GM12873 (cell line): ENCODE data around the gene SAE1.

Source experiments
- TF ChIP-seq, protein P1 (sequence below): IDR thresholded peaks from 2 replicates; pipeline ENCODE4 v1.5.1; 2012; ENCODE audit warnings: low read depth, mild to moderate bottlenecking, moderate library complexity, low read length, control low read depth; ENCODE audit not compliant: insufficient read depth; ENCODE audit errors: missing control alignments

The SAE1 gene

DNA sequence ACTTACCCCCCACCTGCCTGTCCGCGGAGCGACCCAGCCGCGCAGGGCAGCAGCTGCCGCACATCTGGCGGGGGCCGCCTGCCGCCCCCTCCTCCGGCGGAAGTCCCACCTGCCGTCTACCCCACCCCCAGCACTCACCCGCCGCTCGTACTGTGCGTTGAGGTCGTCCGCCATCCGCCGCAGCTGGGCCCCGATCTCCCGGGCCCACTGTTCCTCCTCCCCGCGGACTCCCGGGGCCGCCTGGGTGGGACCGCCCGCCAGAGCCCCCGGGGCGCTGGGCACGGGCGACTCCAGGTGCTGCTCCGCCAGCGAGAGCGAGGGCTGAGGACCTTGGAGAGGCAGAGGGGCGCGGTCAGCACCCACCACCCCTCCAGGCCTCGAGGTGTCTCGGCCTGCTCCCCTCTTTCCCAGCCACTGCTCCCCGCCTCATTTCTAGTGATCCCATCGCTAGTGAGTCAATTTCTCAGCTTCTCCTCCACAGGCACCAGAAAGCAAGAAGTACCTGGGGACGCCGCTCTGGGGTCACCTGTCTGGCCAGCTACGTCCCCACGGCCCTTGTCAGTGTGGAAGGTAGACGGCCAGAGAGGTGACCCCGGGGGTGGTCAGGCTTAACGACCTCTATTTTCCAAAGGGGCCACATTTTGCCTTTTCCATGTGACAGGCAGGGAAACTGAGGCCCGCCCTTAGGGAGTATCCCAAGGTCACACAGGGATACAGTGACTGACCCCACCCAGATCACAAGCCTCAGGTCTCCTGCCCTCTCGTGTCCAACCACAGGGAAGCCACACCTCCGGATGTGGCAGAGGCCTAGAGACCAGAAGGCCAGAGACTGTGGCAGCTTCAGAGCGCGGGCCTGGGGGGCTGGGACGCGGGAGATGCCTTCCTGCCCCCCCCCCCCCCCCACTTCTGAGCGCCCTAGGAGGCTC lies 96.1 kb downstream of the SAE1 start:
- TF ChIP-seq, protein P1, sequence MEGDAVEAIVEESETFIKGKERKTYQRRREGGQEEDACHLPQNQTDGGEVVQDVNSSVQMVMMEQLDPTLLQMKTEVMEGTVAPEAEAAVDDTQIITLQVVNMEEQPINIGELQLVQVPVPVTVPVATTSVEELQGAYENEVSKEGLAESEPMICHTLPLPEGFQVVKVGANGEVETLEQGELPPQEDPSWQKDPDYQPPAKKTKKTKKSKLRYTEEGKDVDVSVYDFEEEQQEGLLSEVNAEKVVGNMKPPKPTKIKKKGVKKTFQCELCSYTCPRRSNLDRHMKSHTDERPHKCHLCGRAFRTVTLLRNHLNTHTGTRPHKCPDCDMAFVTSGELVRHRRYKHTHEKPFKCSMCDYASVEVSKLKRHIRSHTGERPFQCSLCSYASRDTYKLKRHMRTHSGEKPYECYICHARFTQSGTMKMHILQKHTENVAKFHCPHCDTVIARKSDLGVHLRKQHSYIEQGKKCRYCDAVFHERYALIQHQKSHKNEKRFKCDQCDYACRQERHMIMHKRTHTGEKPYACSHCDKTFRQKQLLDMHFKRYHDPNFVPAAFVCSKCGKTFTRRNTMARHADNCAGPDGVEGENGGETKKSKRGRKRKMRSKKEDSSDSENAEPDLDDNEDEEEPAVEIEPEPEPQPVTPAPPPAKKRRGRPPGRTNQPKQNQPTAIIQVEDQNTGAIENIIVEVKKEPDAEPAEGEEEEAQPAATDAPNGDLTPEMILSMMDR = no peak

DNA sequence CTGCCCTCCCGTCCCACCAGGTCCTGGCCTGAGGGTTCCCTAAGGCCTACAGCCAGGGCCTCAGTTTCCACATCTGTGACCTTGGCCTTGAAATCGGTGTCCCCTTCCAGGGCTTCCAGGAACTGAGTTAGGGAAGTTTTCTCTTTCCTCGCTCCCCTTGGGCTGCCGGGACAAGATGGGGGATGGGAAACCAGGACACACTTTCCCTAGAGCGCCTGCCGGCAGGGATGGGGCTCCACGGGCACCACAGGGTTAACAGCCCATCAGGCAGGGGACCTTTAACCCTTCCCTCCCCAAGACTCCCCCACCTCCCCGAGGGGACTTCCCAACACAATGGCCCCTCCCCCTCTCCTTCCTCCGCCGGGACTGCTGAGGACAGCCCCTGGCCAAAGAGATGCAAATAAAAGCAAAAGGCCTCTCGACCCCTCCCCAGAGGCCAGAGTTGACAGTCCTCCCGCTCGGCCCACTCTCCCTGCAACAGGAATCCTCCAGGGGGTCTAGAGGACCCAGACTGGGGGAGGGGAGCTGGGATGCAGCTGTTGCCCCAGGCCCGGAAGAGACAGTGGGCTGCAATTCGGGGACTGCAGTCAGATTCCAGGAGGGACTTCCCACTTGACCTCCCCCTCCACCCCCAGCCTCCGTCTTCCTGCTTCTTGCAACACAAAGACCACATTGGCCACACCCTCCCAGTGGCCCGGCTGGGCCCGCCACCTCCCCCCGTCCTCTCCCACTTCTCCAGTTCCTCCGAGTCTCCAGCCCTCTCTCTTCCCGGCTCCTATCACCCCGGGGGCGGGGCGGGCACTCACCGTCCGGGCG lies 96.9 kb downstream of the SAE1 start:
- TF ChIP-seq, protein P1 = no peak

DNA sequence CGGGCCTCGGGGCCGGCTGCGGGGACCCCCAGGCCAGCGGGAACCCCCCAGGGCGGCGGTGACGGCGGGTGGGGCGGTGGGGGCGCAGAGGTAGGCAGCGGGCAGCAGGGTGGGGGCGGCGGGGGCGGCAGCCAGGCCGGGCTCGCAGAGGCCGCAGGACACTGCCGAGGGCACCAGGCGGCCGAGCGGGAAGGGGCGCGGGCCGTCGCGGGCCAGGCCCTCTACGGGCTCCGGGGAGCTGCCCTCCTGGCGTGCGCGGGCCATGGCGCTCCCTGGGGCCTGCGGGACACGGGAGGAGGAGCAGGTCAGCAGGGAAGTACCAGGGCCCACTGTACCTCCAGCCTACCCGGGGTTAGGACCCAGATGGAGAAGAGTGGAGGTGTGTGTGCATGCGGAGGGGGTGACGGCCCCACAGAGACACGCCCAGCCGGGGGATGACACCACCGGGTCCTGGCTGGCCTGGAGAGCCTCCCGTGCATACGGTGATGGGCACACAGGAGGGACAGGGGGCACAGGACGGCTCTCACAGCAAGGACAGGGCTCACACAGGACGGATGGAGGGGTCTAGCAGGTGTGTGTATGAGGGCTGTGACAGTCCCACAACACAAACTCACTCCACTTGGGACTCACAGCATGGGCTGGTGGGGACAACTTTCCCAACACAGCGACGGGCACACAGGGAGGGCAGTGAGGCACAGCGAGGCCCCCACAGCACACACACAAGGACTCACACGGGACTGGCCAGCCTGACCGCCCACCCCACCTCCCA lies 97.7 kb downstream of the SAE1 start:
- TF ChIP-seq, protein P1 = no peak

DNA sequence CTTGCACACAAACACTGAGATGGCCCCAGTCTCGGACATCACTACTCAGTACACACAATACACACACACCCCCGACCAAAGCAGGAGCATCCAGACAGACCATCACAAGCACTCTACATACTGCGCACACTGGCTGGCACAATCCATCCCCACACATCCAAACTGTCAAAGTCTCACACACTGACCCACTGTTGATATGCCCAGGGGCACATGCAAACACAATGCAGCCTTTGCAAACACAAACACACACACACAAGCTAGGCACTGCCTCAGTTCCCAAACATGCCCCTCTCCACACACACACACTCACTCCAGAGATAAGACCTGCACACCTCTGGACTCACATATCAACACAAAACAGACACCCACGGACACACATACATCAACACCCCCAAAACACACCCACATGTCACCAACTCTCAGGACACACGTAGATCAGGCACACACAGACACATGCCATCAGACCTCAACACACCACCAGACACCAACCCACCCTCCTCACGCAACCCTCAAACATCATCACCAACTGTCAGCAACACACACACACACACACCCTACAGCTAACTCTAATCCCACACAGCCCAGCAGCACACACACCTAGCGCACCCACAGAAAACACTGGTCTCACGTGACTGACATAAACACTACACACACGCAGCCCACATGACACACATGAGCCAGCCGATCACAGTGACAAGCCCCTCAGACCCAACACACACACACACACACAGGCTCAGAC lies 98.5 kb downstream of the SAE1 start:
- TF ChIP-seq, protein P1 = no peak

DNA sequence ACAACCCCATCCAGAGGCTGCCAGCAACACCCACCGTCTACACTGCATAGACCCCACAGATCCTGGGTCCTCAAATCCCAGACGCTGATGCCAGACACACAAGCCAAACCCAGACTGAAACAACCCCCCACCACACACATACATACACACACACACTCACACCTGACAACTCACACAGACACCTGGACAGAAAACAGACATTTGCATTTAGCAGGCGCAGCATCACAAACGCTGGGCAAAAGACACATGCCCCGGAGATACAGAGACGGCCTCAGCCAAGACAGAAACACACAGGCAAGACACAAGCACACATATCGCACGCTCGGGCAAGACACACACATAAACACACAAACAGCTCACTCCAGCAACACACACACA lies 99.0 kb downstream of the SAE1 start:
- TF ChIP-seq, protein P1 = no peak

DNA sequence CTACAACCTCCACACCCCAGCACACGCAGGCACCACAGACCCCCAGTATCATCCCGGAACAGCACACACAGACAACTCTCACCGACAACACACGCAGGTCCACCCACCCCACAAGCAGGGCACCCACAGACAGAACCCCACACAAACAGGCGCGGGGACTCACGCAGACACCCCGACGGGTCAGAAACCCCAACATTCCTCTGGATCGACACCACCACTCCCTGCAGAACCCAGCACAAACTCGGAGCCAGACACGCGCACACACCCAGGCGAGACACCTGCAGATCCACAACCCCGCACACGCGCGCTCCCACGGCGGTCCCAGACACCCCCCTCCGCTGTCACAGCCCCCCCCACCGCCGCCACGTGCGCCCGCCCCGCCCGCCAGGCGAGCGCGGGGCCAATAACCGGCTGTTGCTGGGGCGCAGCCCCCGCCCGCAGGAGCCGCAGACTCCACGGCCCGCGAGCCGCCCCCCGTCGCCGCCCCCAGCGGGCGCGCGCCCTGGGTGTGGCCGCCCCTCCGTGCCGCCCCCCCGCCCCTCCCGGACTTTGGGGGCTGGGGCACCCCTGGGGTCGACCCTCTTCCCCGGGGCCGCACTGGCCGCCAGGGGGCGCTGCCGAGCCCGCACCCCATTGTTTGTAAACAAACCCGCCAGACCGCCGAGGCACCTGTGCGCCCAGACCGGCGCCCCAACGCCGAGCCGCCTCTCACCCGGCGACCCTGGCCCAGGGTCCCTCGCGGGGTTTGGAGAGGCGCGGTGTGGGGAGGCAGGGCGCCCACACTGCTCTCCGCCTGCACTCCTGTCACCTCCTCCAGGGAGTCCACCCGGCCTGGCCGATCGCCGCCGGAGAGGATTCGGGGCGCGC lies 99.7 kb downstream of the SAE1 start:
- TF ChIP-seq, protein P1 = peak; percentile 73
